Measurements from ENCODE around the gene SULT4A1.

DNA sequence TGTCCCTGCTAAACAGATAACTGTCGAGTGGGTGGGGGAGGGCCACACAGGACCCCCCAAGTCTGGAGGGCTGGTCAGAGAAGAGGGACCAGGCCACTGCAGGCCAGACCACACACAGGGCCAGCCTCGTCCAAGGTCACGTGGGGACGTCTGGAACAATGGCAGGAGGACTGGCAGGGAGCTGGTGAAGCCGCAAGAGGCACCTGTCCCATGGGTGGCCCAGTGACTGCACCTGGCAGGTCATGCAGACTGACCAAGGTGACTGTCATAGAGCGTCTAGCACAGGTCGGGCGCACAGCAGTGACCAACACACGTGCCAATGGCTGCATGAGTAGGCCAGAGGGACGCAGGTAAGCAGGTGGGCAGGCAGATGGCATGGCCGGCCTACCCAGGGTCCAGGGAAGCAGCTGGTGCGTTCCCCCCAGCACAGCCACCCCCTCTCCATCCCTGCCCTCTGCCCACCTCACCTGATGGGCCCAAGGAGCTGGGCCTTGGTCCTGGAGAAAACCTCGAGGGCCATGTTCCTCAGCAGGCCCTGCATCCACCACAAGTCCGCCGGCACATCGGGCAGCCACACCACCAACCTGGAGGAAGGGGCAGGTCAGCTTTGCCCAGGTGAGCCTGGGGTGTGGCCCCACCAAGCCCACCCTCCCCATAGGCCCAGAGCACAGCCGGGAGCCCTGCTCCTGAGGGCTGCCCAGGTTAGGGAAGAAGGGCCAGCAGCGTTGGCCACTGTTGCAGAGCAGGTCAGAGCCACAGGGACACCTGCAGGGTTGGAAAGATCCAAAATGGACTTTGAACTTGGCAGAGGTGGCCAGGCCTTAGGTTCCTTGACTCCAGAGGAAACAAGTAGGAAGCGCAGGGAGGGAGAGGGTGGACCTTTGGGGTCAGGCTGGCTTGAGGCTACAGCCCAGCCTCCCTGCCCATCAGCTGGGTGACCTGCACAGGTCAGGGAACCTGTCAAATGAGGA, 19.1 kb upstream of the SULT4A1 start:
- TF ChIP-seq, protein P1, sequence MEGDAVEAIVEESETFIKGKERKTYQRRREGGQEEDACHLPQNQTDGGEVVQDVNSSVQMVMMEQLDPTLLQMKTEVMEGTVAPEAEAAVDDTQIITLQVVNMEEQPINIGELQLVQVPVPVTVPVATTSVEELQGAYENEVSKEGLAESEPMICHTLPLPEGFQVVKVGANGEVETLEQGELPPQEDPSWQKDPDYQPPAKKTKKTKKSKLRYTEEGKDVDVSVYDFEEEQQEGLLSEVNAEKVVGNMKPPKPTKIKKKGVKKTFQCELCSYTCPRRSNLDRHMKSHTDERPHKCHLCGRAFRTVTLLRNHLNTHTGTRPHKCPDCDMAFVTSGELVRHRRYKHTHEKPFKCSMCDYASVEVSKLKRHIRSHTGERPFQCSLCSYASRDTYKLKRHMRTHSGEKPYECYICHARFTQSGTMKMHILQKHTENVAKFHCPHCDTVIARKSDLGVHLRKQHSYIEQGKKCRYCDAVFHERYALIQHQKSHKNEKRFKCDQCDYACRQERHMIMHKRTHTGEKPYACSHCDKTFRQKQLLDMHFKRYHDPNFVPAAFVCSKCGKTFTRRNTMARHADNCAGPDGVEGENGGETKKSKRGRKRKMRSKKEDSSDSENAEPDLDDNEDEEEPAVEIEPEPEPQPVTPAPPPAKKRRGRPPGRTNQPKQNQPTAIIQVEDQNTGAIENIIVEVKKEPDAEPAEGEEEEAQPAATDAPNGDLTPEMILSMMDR (IDR thresholded peaks at IDR 0.05; ENCODE audit: insufficient read depth, low read length, poor library complexity, severe bottlenecking) = no peak
- no peak for TF ChIP-seq EZH2phosphoT487 (conservative IDR thresholded peaks at IDR 0.05; ENCODE audit: low read length)

Measured in SU-DHL-6 (cell line).